ENCODE results near the gene KRTAP12-1. TPM values are rescaled to one million over a fixed set of nuclear protein-coding genes. Genes with fewer than 3 reads are reported as not detected.
"Not testable (repeated sequence)": the region's sequence is repeated elsewhere in the genome, so short reads cannot be mapped to it uniquely, and the experiment has no call there.

The KRTAP12-1 gene
- total RNA-seq, 1 donor from 2014 or later: not detected

- Mint-ChIP-seq H3K9me3 (ENCODE audit: low read depth) (peaks cover 24% of the 10 kb centered on the region), H3K27ac (no peak overlapping the region), H3K4me3 (ENCODE audit: low read depth) (no peak overlapping the region), H3K4me1 (ENCODE audit: low read depth) (no peaks in the 10 kb centered on the region), H3K36me3 (ENCODE audit: insufficient read depth) (peaks cover 3% of the 10 kb centered on the region), H3K27me3 (peaks cover 6% of the 10 kb centered on the region)
- no peak for TF ChIP-seq CTCF (IDR thresholded peaks at IDR 0.05; ENCODE audit: unreplicated experiment)
- DNase-seq (ENCODE audit: low spot score, unreplicated experiment): no peak
These were observed 41.2 kb downstream of the KRTAP12-1 start for GRCh38 chr21:44640761-44641160.

- Mint-ChIP-seq H3K4me1 (ENCODE audit: low read depth) (no peaks in the 10 kb centered on the region), H3K27me3 (peaks cover 6% of the 10 kb centered on the region), H3K9me3 (ENCODE audit: low read depth) (peaks cover 15% of the 10 kb centered on the region), H3K4me3 (ENCODE audit: low read depth) (no peak overlapping the region), H3K27ac (no peak overlapping the region), H3K36me3 (ENCODE audit: insufficient read depth) (no peaks in the 10 kb centered on the region)
- TF ChIP-seq CTCF (IDR thresholded peaks at IDR 0.05; ENCODE audit: unreplicated experiment): no peak
- DNase-seq (ENCODE audit: low spot score, unreplicated experiment): no peak
These were observed 42.7 kb downstream of the KRTAP12-1 start for GRCh38 chr21:44639331-44639655.

- not testable (repeated sequence) for H3K27ac Mint-ChIP-seq; H3K36me3 Mint-ChIP-seq (ENCODE audit: insufficient read depth); H3K4me1 Mint-ChIP-seq (ENCODE audit: low read depth); DNase-seq (ENCODE audit: low spot score, unreplicated experiment); H3K4me3 Mint-ChIP-seq (ENCODE audit: low read depth); H3K27me3 Mint-ChIP-seq
- H3K9me3 Mint-ChIP-seq (ENCODE audit: low read depth): peaks cover 12% of the 10 kb centered on the region
These were observed 43.2 kb downstream of the KRTAP12-1 start for GRCh38 chr21:44638506-44639330.

GRCh38 chr21:44637851-44638348, 44.1 kb downstream of the KRTAP12-1 start:
- H3K27me3 Mint-ChIP-seq; H3K27ac Mint-ChIP-seq; H3K36me3 Mint-ChIP-seq (ENCODE audit: insufficient read depth); H3K4me3 Mint-ChIP-seq (ENCODE audit: low read depth); H3K4me1 Mint-ChIP-seq (ENCODE audit: low read depth); H3K9me3 Mint-ChIP-seq (ENCODE audit: low read depth); DNase-seq (ENCODE audit: low spot score, unreplicated experiment): not testable (repeated sequence)

GRCh38 chr21:44637018-44637850, 44.7 kb downstream of the KRTAP12-1 start, which contains the start of gene KRTAP10-10:
Gene KRTAP10-10 (plus strand): TSS chr21:44637356. CDS start chr21:44637418, 62 bp downstream.
- Mint-ChIP-seq H3K9me3 (ENCODE audit: low read depth) (peaks cover 7% of the 10 kb centered on the region), H3K4me1 (ENCODE audit: low read depth) (no peaks in the 10 kb centered on the region), H3K27ac (no peak within 1 kb of the TSS), H3K27me3 (peaks cover 6% of the 10 kb centered on the region), H3K4me3 (ENCODE audit: low read depth) (no peak within 1 kb of the TSS), H3K36me3 (ENCODE audit: insufficient read depth) (no peaks in the 10 kb centered on the region)
- no peak for TF ChIP-seq CTCF (IDR thresholded peaks at IDR 0.05; ENCODE audit: unreplicated experiment)
- DNase-seq (ENCODE audit: low spot score, unreplicated experiment): no peak
